ENCODE data around the gene PAK5. TPM values are rescaled to one million over a fixed set of nuclear protein-coding genes. Genes with fewer than 3 reads are reported as not detected.

The PAK5 gene
- total and polyA plus RNA-seq, 2 experiments from 2014 or later, result not detected

- no peaks in the 10 kb centered on the region for H3K79me2 ChIP-seq (ENCODE audit: insufficient read depth)
- no peak overlapping the region for H3K4me2 ChIP-seq (ENCODE audit: unreplicated experiment)
- H3K9me3 ChIP-seq (ENCODE audit: low read depth), result no peaks in the 10 kb centered on the region
- no peak overlapping the region for H3K4me3 ChIP-seq
- H4K20me1 ChIP-seq (ENCODE audit: insufficient read depth), result no peaks in the 10 kb centered on the region
- no peak for DNase-seq
- no peak overlapping the region for H2AFZ ChIP-seq
- no peaks in the 10 kb centered on the region for H3F3A ChIP-seq (ENCODE audit: insufficient read depth)
- in situ Hi-C loops (cut with MboI), result no loop called here
- WGBS, 2 experiments (ENCODE audit: low coverage in 1 of 2, low lambda C conversion rate in 2 of 2, missing lambda C conversion rate in 2 of 2), result 22 to 24% methylated on average over 3 of the region's 3 CpGs
- no peak overlapping the region for H3K27ac ChIP-seq
- H3K4me1 ChIP-seq (ENCODE audit: insufficient read depth), result no peaks in the 10 kb centered on the region
- no peaks in the 10 kb centered on the region; the same call in 1 of the 2 replicates for H3K27me3 ChIP-seq (replicated peaks; ENCODE audit: insufficient read depth)
- TF ChIP-seq EZH2phosphoT487 (IDR thresholded peaks at IDR 0.05; ENCODE audit: insufficient read depth, low read depth) (no peak), EZH2 (IDR thresholded peaks at IDR 0.05; ENCODE audit: insufficient read depth, poor library complexity, severe bottlenecking) (no peak)
- no peaks in the 10 kb centered on the region for H3K9me2 ChIP-seq (ENCODE audit: insufficient read depth)
- no peak overlapping the region for H3K9ac ChIP-seq
- no peaks in the 10 kb centered on the region for H3K36me3 ChIP-seq (ENCODE audit: low read depth)
These were observed 342.7 kb downstream of the PAK5 start for GRCh38 chr20:9496155-9496554.

DNA sequence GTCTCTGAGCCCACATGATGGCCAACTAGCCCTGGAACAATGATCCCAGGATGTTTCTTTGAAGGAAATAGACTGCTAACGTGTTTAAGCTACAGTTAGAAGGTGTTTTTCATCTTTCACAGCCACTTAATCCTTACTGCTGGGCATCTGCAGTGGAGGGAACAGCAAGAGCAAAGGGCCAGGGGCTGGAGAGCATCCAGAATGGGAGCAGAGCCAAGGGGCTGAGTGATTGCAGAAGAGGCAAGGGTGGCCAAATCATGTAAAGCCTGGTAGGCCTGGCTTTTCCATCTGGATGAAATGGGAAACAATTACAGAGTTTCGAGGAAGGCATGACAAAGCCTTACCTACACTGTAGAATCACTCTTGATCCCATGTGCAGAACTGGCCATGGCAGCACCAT, 343.2 kb downstream of the PAK5 start:
- Histone ChIP-seq H3K9me3 (ENCODE audit: low read depth) (no peaks in the 10 kb centered on the region), H3F3A (ENCODE audit: insufficient read depth) (no peaks in the 10 kb centered on the region), H3K4me3 (no peak overlapping the region), H3K79me2 (ENCODE audit: insufficient read depth) (no peaks in the 10 kb centered on the region), H3K9me2 (ENCODE audit: insufficient read depth) (no peaks in the 10 kb centered on the region), H4K20me1 (ENCODE audit: insufficient read depth) (no peaks in the 10 kb centered on the region), H3K4me1 (ENCODE audit: insufficient read depth) (no peaks in the 10 kb centered on the region), H3K27ac (no peak overlapping the region), H3K9ac (no peak overlapping the region), H3K27me3 (replicated peaks; ENCODE audit: insufficient read depth) (no peaks in the 10 kb centered on the region; the same call in 1 of the 2 replicates), H2AFZ (no peak overlapping the region), H3K36me3 (ENCODE audit: low read depth) (no peaks in the 10 kb centered on the region), H3K4me2 (ENCODE audit: unreplicated experiment) (no peak overlapping the region)
- DNase-seq, result no peak
- in situ Hi-C loops (cut with MboI), result no loop called here
- 0 to 3% methylated on average over 2 of the region's 2 CpGs for WGBS, 2 experiments (ENCODE audit: low coverage in 1 of 2, low lambda C conversion rate in 2 of 2, missing lambda C conversion rate in 2 of 2)
- TF ChIP-seq EZH2phosphoT487 (IDR thresholded peaks at IDR 0.05; ENCODE audit: insufficient read depth, low read depth), result no peak
- no peak for TF ChIP-seq EZH2 (IDR thresholded peaks at IDR 0.05; ENCODE audit: insufficient read depth, poor library complexity, severe bottlenecking)

DNA sequence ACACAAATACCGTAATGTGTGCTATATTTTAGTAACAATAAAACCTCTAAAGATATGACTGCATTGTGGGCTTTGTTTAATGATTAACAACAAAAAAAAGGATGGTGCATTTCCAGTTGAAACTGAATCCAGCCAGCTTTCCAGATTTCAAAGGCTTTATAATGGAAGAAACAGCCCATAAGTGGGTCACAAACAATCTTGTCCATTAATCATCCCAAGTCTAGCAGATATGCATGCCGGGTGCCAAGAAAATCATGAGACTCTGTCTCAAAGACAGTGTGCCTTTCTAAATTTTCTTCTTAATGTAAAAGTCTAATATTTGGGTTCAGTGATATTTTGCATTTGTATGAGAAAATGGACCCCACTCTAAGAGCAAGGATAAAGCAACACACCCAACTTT, 345.1 kb downstream of the PAK5 start:
- in situ Hi-C loops (cut with MboI), result no loop called here
- WGBS, 2 experiments (ENCODE audit: low coverage in 1 of 2, low lambda C conversion rate in 2 of 2, missing lambda C conversion rate in 2 of 2), result 54 to 55% methylated on average over 2 of the region's 2 CpGs
- no peaks in the 10 kb centered on the region; the same call in 1 of the 2 replicates for H4K20me1 ChIP-seq (ENCODE audit: insufficient read depth)

GRCh38 chr20:9492067-9492466, 346.8 kb downstream of the PAK5 start:
- H3K9ac ChIP-seq, result no peak overlapping the region
- in situ Hi-C loops (cut with MboI), result no loop called here
- H3K4me1 ChIP-seq (ENCODE audit: insufficient read depth), result no peaks in the 10 kb centered on the region
- TF ChIP-seq EZH2phosphoT487 (IDR thresholded peaks at IDR 0.05; ENCODE audit: insufficient read depth, low read depth) (no peak), EZH2 (IDR thresholded peaks at IDR 0.05; ENCODE audit: insufficient read depth, poor library complexity, severe bottlenecking) (no peak)
- H4K20me1 ChIP-seq (ENCODE audit: insufficient read depth), result no peaks in the 10 kb centered on the region; the same call in 1 of the 2 replicates
- H3K9me2 ChIP-seq (ENCODE audit: insufficient read depth), result no peaks in the 10 kb centered on the region
- H3K27ac ChIP-seq, result no peak overlapping the region
- no peak for DNase-seq
- 6 to 10% methylated on average over 4 of the region's 4 CpGs for WGBS, 2 experiments (ENCODE audit: low coverage in 1 of 2, low lambda C conversion rate in 2 of 2, missing lambda C conversion rate in 2 of 2)
- H3F3A ChIP-seq (ENCODE audit: insufficient read depth), result no peaks in the 10 kb centered on the region
- H3K36me3 ChIP-seq (ENCODE audit: low read depth), result no peaks in the 10 kb centered on the region
- H3K4me3 ChIP-seq, result no peak overlapping the region
- no peak overlapping the region for H2AFZ ChIP-seq
- 0 out of 2 replicates have a peak, but pooled peaks cover 5% of the 10 kb centered on the region for H3K27me3 ChIP-seq (replicated peaks; ENCODE audit: insufficient read depth)
- H3K9me3 ChIP-seq (ENCODE audit: low read depth), result no peaks in the 10 kb centered on the region
- H3K4me2 ChIP-seq (ENCODE audit: unreplicated experiment), result no peak overlapping the region
- no peaks in the 10 kb centered on the region for H3K79me2 ChIP-seq (ENCODE audit: insufficient read depth)

More for the DNA sequence above, 345.1 kb downstream of the PAK5 start:
- Histone ChIP-seq H3K9ac (no peak overlapping the region), H3K9me3 (ENCODE audit: low read depth) (no peaks in the 10 kb centered on the region), H3K36me3 (ENCODE audit: low read depth) (no peaks in the 10 kb centered on the region), H2AFZ (no peak overlapping the region), H3K4me1 (ENCODE audit: insufficient read depth) (no peaks in the 10 kb centered on the region), H3K27me3 (replicated peaks; ENCODE audit: insufficient read depth) (0 out of 2 replicates have a peak, but pooled peaks cover 4% of the 10 kb centered on the region), H3K9me2 (ENCODE audit: insufficient read depth) (no peaks in the 10 kb centered on the region), H3K27ac (no peak overlapping the region), H3F3A (ENCODE audit: insufficient read depth) (no peaks in the 10 kb centered on the region), H3K4me2 (ENCODE audit: unreplicated experiment) (no peak overlapping the region), H3K79me2 (ENCODE audit: insufficient read depth) (no peaks in the 10 kb centered on the region), H3K4me3 (no peak overlapping the region)
- TF ChIP-seq EZH2 (IDR thresholded peaks at IDR 0.05; ENCODE audit: insufficient read depth, poor library complexity, severe bottlenecking) (no peak), EZH2phosphoT487 (IDR thresholded peaks at IDR 0.05; ENCODE audit: insufficient read depth, low read depth) (no peak)
- DNase-seq, result no peak

DNA sequence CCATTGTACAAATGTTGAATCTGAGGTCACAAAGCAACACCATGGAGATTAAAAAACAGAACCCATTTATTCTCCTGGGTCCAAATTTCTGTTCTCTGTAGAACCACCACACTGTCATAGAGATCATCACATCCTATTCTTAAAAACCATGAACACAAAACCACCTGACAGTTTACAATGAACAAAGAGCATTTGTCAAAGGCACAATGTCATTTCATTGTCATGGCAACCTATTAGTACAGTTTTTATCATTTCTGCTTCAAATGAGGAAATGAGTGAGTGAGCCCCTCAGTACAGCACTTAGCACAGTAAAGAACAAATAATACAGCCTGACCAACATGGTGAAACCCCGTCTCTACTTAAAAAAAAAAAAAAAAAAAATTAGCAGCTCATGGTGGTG, 347.6 kb downstream of the PAK5 start:
- Histone ChIP-seq H3K4me2 (ENCODE audit: unreplicated experiment) (no peak overlapping the region), H3K4me1 (ENCODE audit: insufficient read depth) (no peaks in the 10 kb centered on the region), H3K9me3 (ENCODE audit: low read depth) (no peaks in the 10 kb centered on the region), H3K9me2 (ENCODE audit: insufficient read depth) (no peaks in the 10 kb centered on the region), H3K27me3 (replicated peaks; ENCODE audit: insufficient read depth) (0 out of 2 replicates have a peak, but pooled peaks cover 5% of the 10 kb centered on the region), H3F3A (ENCODE audit: insufficient read depth) (no peaks in the 10 kb centered on the region), H4K20me1 (ENCODE audit: insufficient read depth) (no peaks in the 10 kb centered on the region; the same call in 1 of the 2 replicates), H3K36me3 (ENCODE audit: low read depth) (no peaks in the 10 kb centered on the region), H3K27ac (no peak overlapping the region), H3K4me3 (no peak overlapping the region), H2AFZ (no peak overlapping the region), H3K79me2 (ENCODE audit: insufficient read depth) (no peaks in the 10 kb centered on the region), H3K9ac (no peak overlapping the region)
- in situ Hi-C loops (cut with MboI), result no loop called here
- TF ChIP-seq EZH2phosphoT487 (IDR thresholded peaks at IDR 0.05; ENCODE audit: insufficient read depth, low read depth) (no peak), EZH2 (IDR thresholded peaks at IDR 0.05; ENCODE audit: insufficient read depth, poor library complexity, severe bottlenecking) (no peak)
- DNase-seq, result no peak
- 0 to 35% methylated on average over 1 of the region's 1 CpG for WGBS, 2 experiments (ENCODE audit: low coverage in 1 of 2, low lambda C conversion rate in 2 of 2, missing lambda C conversion rate in 2 of 2)

Data from GM23248 (cell line).